ENCODE measurements around the gene PUM1. TPM values are rescaled to one million over a fixed set of nuclear protein-coding genes. Genes with fewer than 3 reads are reported as not detected.
"Not testable (repeated sequence)": the region's sequence is repeated elsewhere in the genome, so short reads cannot be mapped to it uniquely, and the experiment has no call there.

The PUM1 gene
- 140 TPM for polyA plus RNA-seq (ENCODE audit: insufficient read length)
- long read RNA-seq, donor 1, full-length matches to known transcripts, result 2 of 13 reads
- long read RNA-seq, donor 1, partial matches to known transcripts, result 11 of 13 reads
- long read RNA-seq, donor 1, other reads (novel, unspliced or antisense), result 0 of 13 reads
- long read RNA-seq, donor 2, full-length matches to known transcripts, result 3 of 23 reads
- long read RNA-seq, donor 2, partial matches to known transcripts, result 20 of 23 reads
- long read RNA-seq, donor 2, other reads (novel, unspliced or antisense), result 0 of 23 reads
- long read RNA-seq, donor 3, full-length matches to known transcripts, result 2 of 2 reads
- long read RNA-seq, donor 3, partial matches to known transcripts, result 0 of 2 reads
- long read RNA-seq, donor 3, other reads (novel, unspliced or antisense), result 0 of 2 reads
- long read RNA-seq, donor 4, result 0 reads
- long read RNA-seq, donor 5, full-length matches to known transcripts, result 3 of 9 reads
- long read RNA-seq, donor 5, partial matches to known transcripts, result 6 of 9 reads
- long read RNA-seq, donor 5, other reads (novel, unspliced or antisense), result 0 of 9 reads
- long read RNA-seq, donor 6, full-length matches to known transcripts, result 1 of 18 reads
- long read RNA-seq, donor 6, partial matches to known transcripts, result 17 of 18 reads
- long read RNA-seq, donor 6, other reads (novel, unspliced or antisense), result 0 of 18 reads
- long read RNA-seq, donor 7, full-length matches to known transcripts, result 3 of 13 reads
- long read RNA-seq, donor 7, partial matches to known transcripts, result 10 of 13 reads
- long read RNA-seq, donor 7, other reads (novel, unspliced or antisense), result 0 of 13 reads
- long read RNA-seq, donor 8, result 0 reads

- peak; percentile 97 for DNase-seq
Measured at GRCh38 chr1:31065310-31066217, at the start of gene PUM1. PUM1 (minus strand) TSS chr1:31065717; CDS start chr1:31059566, 6,151 bp downstream.

DNA sequence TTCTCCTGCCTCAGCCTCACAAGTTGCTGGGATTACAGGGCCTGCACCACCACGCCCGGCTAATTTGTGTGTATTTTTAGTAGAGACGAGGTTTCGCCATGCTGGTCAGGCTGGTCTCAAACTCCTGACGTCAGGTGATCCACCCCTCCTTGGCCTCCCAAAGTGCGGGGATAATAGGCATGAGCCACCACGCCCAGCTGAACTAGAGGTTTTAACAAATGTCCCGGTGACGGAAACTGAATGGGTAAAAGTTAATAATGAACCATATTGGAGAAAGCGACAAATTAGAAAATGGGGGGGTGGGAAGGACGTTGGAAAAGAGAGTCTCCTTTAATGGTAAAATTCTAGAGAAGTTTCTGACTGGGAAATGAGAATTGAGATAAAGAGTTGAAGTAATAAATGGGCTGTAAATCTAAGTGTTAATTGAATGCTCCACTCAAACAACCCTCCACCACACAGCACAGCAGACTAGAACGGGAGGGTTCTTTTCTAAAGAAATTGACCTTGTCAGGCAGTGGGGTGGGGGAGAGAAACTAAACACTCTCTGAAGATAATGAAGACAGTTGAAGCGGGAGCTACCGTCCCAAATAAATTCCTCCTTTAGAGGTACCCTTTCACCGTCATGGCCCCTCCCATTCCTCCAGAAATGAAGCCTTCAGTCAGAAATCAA, 46.9 kb upstream of the PUM1 start:
- DNase-seq, result peak; percentile 30

GRCh38 chr1:31111290-31111951, 45.9 kb upstream of the PUM1 start:
- DNase-seq, result no peak

DNA sequence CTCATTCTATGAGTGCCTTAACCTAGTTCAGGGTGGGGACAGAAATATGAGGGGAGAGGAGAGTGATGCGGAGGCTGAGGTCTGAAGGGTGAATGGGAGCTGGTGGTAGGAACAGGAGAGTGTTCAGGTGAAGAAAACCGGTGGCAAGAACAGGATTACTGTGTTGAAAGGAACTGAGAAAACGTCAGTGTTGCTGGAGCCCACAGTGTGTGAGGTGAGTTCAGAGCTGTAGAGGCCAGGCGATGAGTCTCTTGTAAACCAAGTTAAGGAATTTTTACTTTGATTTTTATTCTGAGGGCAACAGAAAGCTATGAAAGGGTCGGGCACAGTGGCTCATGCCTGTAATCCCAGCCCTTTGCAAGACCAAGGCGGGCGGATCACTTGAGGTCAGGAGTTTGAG, 45.3 kb upstream of the PUM1 start:
- DNase-seq, result no peak

DNA sequence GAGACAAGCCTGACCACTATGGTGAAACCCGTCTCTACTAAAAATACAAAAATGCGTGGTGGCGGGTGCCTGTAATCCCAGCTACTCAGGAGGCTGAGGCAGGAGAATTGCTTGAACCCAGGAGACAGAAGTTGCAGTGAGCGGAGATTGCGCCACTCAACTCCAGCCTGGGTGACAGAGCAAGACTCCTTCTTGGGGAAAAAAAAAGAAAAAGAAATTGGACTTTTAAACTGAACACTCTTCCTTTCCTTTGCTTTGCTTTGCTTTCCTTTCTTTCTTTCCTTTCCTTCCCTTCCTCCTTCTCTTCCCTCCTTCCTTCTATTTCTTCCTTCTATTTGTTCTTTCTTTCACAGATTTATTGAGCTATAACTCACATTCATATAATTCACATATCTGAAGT, 43.3 kb upstream of the PUM1 start:
- DNase-seq, result no peak

DNA sequence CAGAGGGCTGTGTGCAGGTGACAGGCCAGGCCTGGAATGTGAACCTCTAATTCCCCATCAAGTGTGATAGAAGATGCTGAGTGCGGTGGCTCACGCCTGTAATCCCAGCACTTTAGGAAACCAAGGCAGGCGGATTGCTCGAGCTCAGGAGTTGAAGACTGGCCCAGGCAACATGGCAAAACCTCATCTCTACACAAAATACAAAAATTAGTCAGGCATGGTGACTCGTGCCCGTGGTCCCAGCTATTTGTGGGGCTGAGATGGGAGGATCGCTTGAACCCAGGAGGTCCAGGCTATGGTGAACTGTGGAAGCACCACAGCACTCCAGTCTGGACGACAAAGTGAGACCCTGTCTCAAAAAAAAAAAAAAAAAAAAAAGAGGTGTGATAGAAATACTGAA, 40.1 kb upstream of the PUM1 start:
- DNase-seq, result no peak

DNA sequence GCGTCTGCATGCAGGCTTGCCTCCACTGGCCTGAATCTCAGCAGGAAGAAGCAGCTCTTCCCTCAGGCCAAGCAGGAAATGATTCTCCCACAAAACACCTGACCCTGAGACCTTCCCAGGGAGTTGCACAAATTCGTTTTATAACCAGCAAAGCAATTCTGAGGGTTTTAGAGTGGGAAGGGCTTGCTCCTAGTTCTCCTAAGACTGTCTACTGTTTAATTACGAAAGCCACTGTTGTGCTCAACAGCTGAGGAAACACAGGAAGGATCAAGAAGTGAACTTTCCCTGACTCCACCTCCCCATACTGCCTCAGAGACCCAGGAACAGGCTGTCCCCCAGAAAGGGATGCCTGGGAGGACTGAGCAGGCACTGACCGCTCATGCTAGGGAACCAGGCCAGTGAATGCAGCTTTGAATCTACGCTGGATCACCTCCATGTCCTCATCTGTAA, 37.0 kb upstream of the PUM1 start:
- DNase-seq, result no peak

GRCh38 chr1:31101147-31101502, 35.6 kb upstream of the PUM1 start:
- no peak for DNase-seq

GRCh38 chr1:31099293-31100032, 33.9 kb upstream of the PUM1 start:
- DNase-seq, result peak; percentile 36

- no peak for DNase-seq
Measured at GRCh38 chr1:31095985-31096384, 30.5 kb upstream of the PUM1 start.

DNA sequence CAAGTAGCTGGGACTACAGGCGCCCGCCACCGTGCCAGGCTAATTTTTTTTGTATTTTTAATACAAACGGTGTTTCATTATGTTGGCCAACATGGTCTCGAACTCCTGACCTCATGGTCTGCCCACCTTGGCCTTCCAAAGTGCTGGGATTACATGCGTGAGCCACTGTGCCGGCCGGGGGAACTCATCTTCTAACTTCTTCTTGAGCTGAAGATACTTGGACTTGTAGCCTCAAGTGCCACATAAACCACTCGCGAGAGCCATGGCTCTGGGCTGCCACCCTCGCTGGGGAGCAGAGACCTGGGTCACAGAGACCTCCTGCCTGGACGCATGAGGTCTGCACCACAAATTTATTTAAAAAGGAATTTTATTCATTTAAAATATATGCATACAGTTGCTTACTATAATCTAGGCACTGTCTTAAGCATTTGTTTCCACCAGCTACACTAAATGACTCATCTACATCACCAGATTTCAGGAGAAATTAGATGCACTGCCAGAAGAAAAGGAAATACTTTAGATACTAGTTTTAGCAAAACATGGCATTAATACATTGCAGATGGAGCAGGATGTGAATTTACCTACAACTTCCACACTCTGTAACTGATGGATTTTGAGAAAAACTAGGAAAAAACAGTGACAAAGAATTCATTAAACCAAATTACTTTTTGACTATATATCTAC, 29.9 kb upstream of the PUM1 start:
- DNase-seq, result no peak

GRCh38 chr1:31088081-31088480, 22.6 kb upstream of the PUM1 start:
- not testable (repeated sequence) for DNase-seq

GRCh38 chr1:31084782-31085569, 19.5 kb upstream of the PUM1 start:
- no peak for DNase-seq

DNA sequence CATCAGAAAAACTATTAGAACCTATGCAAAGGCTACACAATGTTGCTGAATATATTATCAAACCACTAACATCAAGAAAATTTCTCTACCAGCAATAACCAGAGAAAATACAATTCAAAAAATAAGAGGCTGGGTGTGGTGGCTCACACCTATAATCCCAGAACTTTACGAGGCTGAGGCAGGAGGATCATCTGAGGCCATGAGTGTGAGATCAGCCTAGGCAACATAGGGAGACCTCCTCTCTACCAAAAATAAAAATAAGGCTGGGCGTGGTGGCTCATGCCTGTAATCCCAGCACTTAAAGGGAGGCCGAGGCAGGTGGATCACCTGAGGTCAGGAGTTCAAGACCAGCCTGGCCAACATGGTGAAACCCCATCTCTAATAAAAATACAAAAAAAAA, 16.9 kb upstream of the PUM1 start:
- no peak for DNase-seq

DNA sequence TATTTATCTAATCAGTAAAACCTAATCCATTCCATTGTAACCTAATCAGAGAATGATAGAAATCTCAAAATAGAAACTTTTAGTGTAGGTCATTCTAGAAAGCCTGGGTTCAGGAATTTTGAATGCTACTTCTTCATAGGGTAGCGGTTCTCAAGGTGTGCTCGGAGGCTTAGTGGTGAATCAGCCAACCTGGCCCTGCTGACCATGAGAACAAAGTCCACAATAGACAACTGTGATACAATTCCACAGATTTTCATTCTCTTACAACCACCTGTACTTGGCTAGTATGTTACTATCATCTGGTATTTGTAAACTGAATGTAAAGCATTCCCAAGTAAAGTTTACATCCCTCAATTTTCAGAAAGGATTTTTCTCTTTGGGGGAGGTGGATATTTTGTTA, 7.5 kb upstream of the PUM1 start:
- no peak for DNase-seq

DNA sequence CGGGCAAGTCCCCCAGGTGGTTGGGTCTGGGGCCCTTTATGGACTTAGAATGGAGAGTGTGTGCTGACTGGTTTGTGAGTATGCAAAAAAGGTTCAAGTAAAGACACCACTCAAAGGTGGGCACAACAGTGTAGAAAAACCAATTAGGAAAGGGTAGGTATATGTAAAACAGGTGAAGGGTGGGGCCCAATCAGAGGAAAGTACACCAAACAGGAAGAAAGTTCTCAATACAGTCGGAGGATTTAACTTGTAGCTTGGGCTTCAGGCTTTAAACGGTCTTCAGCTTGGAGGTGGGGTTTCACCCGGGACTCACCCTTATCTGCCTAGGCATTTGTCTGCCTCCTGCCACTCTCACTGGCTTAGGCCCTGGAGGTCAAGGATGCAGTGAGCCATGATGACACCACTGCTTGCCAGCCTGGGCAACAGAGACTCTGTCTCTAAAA, 6.8 kb upstream of the PUM1 start:
- no peak for DNase-seq

DNA sequence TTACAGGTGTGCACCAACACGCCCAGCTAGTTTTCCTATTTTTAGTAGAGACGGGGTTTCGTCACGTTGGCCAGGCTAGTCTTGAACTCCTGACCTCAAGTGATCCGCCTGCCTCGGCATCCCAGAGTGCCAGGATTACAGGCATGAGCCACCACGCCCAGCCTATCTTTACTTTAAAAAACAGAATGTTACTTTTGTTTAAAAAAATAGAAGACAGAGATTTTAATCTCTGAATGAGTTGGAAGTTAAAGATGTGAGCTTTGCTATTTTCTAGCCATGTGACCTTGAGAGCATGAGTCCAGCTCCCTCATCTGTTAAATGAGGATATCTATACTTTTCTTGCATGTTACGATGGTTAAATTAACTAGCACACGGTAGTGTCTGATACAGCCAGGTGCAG, 3.9 kb upstream of the PUM1 start:
- no peak for DNase-seq

GRCh38 chr1:31064718-31065309, 703 bp downstream of the PUM1 start:
- DNase-seq, result peak; percentile 51

Measured in left kidney (tissue), 8 donors.